Measurements from ENCODE around the gene TUBGCP3.

The TUBGCP3 gene

DNA sequence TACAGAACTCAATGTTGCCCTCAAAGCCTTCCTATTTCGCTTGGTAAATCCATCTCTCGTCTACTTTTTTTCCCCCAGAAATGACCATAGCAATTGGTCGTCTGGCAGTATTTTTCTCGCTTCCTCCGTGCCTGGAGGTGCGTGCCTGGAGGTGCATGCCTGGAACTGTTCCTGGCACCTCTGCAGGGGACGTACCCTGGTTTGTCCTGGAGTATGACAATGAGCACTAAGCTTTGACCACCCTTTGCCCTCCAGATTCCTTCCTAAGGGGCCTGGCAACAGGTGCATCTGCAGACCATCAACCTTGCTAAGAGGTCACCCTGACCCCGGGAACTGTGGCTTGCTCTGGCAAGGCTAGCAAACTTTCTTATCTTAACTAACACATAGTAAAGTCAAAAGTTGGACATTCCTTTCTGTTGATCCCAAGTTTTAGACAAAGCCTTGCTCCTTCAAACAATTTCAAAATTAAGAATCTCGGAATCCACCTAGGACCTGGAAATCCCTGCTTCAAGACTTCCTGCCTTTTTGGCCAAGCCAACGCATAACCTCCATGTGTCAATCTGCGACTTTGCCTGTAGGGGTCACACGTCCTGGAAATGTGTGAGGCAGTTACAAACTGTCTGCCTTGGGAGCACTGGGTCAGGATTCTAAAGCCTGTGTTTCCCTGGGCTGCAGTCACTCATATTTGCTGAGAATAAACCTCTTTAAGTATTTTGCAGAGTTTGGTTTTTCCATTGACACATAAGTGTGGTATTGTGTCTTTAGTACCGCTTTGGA is 28.8 kb upstream of the TUBGCP3 start:
- DNase-seq (ENCODE audit: low spot score), result peak; percentile 14

DNA sequence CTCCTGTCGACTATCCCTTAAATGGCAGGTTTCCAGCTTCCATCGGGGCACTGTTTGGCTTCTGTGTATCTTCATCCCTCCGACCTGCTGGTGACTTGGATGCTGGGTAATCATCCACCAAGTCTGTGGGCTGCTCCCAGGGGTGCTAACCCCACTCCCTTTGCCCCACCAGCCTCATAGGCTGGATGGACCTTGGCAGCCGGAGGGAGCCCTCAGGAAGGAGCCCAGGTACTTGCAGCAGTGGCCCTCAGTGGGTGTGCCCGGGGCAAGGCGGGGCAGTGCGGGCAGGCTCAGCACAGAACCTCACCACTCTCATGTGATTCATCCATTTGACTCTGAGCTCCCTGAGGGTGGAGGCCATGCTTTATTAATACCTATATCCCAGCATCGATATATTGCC is 27.4 kb upstream of the TUBGCP3 start:
- no peak for DNase-seq (ENCODE audit: low spot score)

DNA sequence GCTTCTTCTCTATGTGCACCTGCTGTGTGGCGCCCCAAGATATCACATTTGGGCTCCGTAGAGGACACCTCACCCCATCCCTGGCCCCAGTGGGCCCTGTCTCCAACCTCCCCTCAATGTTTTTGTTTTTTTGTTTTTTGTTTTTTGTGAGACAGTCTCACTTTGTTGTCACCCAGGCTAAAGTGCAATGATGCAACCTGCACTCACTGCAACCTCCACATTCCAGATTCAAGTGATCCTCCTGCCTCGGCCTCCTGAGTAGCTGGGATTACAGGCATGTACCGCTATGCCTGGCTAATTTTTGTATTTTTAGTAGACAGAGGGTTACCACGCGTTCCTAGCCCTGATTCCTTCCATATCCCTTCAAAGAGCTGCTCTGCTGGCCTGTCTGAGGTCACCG is 26.9 kb upstream of the TUBGCP3 start:
- DNase-seq (ENCODE audit: low spot score), result no peak

DNA sequence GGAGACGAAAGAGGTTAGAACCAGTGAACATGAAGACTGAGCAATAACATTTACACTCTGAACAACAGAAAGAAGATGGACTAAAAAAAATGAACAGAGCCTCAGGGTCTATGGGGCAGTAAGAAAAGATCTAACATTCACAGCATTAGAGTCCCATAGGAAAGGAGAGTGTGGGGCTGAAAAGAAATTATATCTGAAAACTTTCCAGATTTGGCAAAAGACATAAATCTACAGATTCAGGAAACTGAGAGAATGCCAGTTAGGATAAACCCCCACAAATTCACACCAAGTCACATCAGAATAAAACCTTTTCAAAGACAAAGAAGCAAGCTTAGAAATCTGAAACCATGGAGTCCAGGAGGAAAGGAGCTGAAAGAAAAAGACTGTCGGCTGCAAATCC is 20.3 kb upstream of the TUBGCP3 start:
- no peak for DNase-seq (ENCODE audit: low spot score)

DNA sequence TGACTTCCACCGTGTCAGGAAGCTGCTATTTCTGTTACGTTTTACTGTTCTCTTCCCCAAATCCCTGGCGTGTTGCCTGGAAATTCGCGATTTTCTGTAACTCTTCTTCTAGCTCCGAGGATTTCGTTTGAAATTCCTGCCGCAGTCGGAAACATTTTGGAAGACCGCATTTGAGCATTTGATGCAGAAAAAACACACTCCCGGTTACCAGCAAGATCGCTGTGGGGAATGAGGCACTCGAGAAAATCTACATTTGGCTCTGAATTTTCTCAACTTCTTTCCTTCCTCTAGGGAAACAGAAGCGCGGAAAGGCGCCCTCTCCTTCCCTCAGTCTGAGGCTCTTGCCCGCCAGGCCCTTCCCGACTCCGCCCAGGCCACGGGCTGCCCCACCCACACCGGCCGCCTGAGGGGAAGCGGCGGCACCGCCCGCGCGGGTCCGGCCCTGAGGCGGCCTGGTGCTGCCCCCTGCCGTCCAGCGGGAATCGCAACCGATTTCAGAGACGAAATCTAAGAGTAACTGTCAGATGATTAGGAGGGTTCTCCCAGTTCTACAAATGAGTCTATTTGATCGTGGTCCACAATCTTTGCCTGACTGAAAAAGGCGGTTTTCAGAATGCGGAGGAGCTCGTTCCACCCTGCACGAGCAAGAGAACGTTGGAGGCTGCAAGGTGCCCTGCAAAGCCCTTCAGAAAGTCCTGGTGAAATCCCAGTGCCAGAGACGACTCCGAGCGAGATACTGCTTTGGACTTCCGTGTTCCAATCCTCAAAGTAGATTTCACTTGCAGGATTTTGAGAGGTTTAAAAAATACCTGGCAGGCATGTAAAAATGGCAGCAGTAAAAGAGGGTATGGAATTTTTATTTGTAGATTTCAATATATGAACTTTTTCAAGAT is 18.4 kb upstream of the TUBGCP3 start:
- peak; percentile 89 for DNase-seq (ENCODE audit: low spot score)

DNA sequence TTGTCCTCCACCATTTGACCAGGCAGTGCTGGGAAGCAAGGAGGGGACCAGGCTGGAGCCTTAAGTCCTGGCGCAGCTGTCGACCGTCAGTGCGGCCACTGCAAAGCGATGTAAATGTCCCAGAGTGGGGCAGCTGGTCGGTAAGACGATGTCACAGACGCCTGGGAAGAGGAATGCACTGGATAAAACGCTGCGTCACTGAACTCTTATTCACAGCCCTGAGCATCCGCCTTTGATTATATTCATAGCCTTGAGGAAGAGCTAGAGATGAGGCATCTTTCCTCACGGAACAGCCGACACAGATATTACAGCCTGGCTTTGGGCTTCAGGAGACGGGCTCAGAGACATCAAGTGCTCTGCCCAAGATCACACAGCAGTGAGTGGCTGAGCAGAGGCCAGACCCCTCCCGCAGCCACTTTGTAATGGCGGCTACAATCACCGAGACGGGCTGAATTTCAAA is 17.6 kb upstream of the TUBGCP3 start:
- no peak for DNase-seq (ENCODE audit: low spot score)

DNA sequence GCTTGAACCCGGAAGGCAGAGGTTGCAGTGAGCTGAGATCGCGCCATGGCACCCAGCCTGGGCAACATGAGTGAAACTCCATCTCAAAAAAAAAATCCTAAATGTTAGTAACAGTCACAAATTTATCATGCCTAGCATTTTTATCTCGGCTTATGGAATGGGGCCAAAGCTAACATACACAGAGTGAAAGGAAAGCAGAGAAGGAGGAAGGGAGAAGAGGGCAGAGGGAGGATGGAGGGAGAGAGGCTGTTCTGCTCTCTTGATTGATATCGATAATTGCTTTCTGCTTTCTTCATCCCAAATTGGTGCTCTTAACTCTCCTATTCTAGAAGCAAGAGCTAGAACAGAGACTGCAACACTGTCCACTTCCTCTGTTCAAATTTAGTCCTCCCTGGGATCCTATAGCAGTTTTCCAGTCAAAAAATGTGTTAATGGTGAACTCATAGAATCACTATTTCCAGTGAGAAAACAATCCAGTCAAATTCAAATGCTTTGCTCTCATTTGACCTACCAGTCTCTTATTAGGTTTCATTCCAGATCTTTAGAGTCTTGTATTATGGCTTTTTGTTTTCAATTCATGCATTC is 15.8 kb upstream of the TUBGCP3 start:
- DNase-seq (ENCODE audit: low spot score), result no peak

DNA sequence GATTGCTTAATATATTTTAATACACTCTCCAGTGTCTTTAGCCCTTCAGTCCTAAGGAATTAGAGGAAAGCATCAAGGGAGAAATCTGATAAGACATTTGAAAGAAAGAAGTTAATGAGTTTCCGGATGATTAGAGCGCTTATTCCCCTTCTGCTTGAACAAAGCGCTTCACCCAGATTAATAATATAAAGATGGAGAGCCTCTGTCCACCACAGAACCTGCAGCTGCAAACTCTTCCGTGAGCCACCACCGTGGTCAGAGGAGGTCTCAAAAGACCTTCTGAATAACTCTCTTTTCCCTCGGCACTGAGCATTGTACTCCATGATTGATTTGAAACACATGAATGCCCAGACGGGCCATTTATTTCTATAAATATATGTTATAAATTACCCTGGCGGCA is 14.2 kb upstream of the TUBGCP3 start:
- DNase-seq (ENCODE audit: low spot score), result no peak

DNA sequence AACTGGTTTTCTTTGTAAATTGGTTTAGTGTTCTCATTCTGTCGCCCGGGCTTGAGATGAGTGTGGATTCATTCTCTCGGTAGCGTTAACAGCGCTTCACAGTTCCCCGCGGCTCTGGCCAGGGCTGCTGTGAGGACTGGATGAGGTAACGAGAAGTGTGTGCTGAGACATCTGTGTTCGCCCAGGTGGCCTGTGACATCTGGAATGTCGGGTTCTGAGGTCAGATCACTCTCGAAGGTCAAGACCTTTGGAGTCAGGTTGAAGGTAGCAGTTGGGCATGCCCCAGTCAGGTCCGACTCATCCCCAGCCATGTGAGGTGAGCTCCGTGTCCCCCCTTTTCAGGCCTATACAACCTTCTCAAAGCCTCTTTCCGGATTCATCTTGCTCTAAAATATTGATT is 13.4 kb upstream of the TUBGCP3 start:
- no peak for DNase-seq (ENCODE audit: low spot score)

DNA sequence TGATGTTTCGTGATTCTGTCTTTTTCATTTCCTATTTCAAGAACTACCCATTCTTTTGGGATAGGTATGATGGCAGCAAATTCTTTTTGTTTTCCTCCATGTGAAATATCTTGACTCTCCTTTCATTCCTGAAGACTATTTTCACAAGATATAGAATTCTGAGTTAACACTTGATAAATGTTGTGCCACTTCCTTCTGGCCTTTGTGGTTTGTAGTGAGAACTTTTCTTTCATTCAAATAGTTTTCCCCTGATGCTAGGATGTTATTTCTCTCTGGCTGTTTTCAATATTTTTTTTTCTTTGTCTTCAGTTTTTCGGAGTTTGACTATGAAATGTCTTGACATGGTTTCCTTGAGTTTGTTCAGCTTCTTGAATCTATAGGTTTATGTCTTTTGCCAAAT is 8.3 kb upstream of the TUBGCP3 start:
- no peak for DNase-seq (ENCODE audit: low spot score)

DNA sequence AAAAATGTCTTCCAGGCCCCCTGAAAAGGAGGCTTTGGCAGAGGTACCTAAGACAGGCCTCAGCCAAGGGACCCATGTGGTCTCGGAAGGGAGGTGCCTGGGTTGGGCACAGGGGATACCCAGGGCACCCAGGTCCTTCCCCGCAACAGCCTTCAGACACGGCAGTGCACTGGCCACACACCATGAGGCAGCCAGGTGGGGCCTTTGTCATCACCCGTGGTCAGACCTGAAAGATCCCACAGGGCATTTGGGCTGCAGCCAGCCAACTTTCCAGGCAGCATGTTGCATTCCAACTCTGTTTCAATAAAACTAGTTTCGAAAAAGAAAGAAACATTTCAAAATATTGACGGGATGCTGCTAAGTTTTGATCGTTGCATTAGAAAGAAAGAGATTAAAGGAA is 4.7 kb upstream of the TUBGCP3 start:
- no peak for DNase-seq (ENCODE audit: low spot score)

DNA sequence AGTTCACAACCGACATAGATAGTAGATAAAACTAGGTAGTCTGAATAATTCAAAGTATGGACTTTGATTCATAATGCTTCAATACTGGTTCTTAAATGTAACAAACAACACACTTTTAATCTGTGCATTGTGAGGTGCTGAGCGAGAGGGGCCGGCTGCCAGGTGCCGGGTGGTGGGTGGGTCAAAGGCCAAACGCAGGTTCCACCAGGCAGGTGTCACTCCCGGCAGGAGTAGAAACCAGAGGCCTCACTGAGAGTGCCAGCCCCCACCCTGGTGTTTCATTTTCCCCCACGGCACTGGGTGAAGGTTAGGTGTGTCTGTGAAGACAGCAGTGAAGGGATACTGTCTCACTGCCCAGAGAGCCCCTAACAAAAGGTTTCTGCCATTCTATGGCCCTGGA is 4.2 kb upstream of the TUBGCP3 start:
- DNase-seq (ENCODE audit: low spot score), result no peak

DNA sequence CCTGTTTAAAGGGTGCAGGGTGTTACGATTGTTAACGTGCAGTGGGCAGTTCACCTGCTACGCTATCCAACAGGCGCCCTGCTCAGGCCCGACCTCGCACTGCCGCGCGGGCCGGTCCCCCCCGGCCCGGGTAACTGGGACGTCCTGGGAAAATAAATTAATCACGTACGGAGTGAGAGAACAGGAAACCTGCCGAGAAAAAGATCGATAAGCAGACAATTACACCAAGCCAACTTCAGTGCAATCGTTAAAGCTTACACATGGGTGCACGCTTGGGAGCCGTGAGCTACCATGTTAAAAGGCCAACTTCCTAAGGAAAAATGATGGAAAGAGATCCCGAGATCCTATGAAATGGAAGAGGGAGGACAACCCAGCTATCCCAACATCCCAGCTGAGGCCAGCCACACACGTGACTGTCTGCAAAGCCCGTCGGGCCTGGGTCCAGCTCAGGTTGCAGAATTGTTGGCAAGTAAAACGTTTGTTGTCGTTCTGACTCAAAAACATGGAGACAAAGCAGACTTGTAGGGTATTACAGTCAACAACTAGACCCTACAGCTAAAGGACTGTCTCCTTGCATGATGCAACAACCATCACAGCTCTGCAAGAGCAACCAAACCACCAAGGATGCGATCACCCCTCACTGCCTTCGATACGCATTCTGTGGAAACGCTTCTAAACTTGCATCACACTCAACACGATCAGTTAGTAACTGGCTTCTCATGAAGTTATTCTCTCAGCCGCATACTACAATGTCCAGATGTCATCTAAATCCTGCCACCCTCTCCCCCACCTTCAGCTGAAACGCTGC is 741 bp upstream of the TUBGCP3 start:
- peak; percentile 14 for DNase-seq (ENCODE audit: low spot score)

DNA sequence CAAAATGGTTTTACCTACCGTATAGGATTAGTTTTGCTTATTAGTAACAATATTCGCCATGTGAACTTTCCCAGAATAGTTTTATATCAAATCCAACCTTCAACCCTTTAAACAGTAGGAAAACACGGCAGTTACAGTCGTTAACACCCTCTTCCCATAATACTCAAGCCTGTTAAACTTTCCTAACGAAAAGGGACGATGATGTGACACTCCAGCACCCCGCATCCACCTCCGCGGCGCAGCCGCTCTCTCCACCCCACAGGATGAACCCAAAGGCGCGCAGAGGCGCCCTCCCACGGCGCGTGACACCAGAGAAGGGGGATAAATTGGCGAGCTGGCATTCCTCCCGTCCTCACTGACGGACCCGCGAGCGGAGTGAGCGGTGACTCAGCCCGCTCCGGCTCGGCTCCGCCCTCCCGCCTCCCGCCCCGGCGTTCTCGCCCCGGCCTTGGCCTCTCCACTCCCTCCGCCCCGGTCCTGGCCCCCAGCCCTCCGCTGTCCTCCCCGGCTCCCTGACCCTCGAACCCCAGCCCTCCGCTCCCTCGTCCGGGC is 665 bp downstream of the TUBGCP3 start:
- DNase-seq (ENCODE audit: low spot score), result peak; percentile 88

DNA sequence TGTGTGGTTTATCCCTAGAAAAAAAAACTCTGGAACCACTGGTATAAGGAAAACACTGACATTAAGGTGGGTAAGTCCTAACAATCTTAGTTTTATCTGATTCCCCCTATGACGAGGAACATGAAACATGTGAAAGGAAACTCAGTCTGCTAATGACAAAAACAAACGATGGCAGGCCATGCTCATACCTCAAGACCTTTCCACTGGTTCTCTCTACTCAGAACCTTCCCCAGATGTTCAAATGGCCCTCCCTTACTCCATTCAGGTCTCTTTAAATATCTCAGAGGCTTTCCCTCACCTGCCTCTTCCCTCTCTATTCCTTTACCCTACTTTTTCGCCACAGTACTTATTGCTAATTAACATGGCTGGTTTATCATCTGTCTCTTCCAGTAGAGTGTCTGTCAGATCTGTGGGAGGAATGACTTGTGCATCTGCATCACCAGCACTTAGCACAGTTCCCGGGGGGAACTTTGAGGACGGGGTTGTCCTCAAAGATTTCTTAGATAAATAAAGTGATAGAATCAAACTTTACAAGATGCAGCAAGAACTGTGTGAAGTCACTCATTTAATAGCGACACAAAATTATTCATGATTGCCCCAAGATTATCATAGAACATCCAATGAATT is 1.5 kb downstream of the TUBGCP3 start:
- DNase-seq (ENCODE audit: low spot score), result no peak

DNA sequence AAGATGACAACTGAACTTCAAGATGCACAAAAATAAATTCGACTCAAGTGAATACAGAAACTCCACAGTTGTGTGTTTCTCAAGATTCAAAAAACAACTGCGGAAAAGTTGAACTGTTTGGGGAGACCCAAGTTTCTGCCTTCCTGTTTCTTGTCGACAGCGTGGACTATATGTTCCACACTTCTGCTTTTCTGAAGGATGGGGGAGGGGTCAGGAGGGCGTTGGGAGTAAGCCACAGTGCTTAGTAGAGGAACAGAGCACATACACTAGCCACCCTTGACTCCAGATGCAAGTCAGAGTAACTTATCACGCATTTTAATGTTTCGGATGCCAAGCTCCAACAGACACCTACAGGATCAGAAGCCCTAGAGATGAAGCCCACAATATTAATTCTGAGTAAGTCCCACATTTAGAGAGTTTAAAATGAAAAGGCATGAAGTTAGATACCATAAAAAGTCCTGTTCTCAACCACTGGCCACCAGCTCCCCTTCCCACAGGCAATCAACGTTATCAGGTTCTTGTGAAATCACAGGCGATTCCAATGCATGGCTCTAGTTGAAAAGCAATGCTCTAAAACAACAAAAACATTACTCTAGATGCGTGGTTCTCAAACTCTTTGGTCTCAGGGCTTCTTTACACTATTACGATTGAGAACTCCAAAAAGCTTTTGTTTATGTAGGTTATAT is 4.2 kb downstream of the TUBGCP3 start:
- DNase-seq (ENCODE audit: low spot score), result no peak

DNA sequence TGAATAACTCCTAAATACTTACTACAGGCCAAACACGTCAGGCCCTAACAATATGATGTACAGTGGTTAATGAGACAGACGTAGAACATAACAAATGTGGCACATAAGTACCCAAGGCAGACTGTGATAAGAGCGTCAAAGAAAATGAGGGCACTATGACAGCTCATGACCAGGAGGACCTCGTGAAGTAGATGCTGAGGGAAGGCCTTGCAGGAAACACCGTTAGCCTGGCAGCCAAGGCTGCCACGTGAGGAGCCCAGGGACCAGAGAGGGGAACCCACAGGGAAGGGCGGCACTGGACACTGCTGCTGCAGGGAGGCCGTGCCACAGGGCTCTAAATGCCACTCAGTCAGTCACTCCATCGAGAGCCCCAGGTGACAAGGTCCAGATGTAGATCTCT is 5.7 kb downstream of the TUBGCP3 start:
- DNase-seq (ENCODE audit: low spot score), result no peak

DNA sequence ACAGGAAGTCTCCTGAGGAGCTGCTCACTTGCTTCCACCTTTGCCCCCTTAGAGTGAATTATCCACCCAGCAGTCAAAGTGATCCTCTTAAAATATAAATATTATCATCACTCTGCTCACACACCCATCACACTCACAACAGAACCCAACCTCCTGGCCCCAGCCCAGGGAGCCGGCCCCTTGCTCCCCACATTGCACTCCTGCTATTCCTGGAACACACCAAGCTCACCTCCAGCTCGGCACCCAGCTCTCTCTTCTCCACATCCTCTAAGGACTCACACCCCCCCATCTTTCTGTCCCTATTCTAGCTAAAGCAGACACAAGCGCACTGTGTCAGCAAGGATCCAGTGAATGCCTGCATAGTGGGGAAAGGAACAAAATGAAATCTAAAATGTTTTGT is 7.0 kb downstream of the TUBGCP3 start:
- no peak for DNase-seq (ENCODE audit: low spot score)

DNA sequence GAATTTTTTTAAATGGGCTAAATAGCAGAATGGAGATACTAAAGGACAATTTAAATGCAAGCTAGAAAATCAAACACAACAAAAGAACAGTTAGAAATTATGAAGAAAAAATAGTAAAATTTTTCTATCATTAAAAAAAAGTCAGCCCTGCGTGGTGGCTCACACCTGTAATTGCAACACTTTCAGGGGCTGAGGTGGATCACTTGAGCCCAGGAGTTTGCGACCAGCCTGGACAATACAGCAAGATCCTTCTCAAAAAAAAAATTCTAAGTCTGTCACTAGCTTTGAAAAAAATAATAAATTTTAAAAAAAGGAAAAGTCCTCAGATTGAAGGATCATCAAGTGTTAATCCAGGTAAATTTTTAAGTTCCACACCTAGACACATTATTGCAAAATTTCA is 7.7 kb downstream of the TUBGCP3 start:
- DNase-seq (ENCODE audit: low spot score), result no peak

DNA sequence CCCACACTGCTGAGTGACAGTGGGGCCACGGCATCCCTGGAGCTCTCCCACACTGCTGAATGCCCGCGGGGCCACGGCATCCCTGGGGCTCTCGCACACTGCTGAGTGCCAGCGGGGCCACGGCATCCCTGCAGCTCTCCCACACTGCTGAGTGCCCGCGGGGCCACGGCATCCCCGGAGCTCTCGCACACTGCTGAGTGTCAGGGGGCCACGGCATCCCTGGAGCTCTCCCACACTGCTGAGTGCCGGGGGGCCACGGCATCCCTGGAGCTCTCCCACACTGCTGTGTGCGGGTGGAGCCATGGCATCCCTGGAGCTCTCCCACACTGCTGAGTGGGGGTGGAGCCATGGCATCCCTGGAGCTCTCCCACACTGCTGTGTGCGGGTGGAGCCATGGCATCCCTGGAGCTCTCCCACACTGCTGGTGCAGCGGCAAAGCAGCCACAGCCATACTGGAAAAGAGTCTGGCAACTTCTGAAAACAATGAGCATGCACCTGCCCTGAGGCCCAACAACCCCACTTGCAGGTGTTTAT is 8.6 kb downstream of the TUBGCP3 start:
- DNase-seq (ENCODE audit: low spot score), result no peak

Data from RKO (cell line).